NCI-H2081 treated with DMSO at 0.1 percent for 48 hours (cell line): ENCODE results near the gene KIAA1671.

Experiments
- DNase-seq: peaks from one replicate; lab custom pipeline; 2025; lab: John Stamatoyannopoulos, UW

KIAA1671 gene

DNA sequence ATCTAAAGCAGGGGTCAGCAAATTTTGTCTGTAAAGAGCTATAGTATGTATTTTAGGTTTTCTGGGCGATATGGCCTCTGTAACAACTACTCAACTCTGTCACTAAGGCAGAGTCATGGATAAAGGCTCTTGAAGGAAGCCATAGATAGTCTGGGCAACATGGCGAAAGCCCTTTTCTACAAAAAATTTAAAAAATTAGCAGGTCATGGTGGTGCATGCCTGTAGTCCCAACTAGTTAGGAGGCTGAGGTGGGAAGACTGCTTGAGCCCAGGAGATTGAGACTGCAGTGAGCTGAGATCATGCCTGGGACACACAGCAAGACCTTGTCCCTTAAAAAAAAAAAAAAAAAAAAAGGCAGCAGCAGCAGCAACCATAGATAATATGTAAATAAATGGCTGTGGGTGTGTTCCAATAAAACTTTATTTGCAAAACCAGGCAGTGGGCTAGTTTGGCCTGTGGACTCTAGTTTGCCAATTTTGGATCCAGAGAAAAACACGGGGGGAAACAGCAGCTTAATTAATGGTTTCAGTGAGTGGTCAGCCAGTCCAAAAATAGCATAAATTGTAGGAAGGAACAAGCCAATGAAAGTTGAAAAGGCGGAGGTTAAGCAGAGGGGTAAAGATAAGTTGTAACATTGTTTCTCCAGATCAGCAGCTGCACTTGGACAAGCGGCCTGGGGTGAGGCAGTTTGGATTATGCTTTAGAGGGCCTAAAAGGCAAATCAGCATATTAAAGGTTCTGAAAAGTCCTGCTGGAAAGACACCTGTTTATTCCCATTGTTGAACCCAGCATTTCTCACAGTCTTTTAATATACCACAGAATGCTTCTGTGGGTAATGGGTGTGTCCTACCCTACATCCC is 62.6 kb downstream of the KIAA1671 start:
- DNase-seq, result no peak

DNA sequence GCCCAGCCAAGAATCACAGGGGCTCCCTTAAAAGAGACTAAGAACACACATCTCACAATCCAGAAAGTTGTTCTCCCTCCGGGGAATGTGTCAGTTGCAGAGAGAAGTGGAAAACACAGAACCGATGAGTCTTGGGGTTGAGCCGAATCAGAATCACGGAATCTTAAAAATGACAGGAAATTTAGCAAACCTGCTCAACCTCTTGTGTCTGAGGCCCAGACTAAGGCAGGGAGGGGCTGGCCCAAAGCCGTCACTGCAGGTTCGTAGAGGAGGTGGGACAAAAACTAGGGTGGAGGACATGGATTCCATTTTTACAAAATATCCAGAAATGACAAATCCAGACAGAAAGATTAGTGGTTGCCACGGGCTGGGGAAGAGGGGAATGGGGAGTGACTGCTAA is 63.8 kb downstream of the KIAA1671 start:
- no peak for DNase-seq

DNA sequence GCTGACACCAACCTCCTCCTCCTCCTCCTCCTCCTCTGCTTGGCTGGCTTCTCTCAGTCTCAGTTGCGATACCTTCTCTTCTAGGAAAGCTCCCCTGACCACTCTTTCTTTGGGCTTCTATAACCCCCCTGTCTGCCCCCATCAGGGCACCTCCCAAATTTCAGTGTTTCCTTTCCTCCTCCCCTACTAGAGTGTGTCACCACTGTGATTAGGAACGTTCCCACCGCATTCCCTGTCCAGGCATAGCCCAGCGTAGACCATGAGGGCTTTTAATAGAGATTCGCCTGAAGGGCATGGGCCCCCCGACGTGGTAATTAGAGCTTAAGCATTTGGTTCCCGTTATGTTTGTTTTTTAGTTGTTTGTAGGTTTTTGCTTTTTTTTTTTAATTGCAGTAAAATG is 65.5 kb downstream of the KIAA1671 start:
- DNase-seq, result no peak

DNA sequence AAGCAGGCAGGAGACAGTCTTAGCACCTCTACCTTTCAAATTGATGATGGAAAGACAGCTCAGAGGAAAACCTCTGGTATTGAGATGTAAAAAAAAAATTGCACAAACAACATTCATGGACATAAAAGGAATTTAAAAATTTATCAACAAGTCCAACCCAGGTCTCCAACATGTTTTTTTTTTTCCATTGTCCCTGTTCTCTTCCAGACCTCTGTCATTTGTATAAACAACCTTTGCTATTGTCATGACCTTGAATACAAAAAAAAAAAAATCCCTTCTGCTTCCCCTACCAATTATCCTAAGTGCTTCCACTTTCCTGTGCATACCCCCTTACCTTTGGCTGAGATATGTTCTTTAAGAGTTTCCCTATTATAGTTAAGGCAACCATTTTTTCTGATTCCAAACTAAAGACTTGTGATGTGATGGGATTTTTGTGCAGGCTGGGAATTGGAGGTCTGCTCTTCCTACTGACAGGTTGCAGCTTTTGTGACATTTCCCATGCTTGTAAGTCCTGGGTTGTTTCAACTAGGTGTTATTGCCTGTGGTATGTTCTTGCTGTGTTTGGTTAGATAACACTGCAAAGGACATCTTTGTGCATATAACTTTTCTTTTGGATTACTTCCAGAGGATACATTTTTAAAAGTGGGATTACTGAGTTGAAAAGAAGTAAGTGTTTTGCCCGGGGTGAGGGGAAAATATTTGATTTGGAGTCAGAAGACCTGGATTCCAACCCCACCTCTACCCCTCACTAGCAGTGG is 67.1 kb downstream of the KIAA1671 start:
- no peak for DNase-seq

DNA sequence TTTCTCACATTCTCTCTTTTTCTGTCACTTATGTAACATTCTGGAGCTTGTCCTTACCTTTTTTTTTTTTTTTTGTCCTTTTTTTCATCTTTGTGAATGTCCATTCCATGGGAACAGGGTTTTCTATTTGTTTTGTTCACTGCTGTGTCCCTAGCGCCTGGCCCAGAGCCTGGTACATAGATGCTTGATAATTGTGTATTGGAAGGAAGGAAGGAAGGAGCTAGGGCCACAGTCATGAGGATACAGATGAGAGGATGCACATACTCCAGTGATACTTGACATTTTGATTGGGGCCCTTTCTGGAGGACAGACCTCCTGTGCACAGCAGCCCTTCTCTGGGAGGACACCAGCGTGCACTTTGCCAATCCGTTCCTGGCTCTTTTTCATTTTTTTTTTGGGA is 68.9 kb downstream of the KIAA1671 start:
- DNase-seq, result no peak

DNA sequence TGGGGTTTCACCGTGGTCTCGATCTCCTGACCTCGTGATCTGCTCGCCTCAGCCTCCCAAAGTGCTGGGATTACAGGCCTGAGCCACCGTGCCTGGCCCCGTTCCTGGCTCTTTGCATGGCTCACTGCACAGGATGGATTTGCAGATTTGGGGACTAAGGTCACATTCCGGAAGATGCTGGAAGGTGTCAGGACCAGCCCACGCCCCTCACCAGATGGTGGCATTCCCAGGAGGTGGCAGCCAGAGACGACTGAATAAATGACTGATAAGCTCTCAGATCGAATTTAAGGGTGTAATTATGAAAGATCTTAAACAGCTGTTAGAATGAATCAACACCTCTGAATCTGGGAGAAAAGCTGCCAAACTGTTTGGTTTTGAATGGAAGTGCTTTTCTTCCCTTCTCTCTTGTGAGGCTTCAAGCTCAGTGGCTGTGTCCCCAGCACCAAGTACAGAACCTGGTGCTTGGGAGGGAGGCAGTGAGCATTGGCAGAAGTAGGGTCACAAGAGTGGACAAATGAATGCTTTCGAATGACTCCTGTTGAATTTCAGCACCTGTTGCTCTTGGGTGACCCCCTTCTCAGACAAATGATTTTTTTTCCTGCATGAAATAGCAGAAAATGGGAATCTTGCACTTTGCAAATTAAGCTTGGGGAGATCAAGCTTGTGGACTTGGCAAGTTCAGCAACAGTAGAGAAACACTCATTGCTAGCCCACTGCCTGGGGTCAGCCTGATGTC is 69.6 kb downstream of the KIAA1671 start:
- DNase-seq, result no peak

DNA sequence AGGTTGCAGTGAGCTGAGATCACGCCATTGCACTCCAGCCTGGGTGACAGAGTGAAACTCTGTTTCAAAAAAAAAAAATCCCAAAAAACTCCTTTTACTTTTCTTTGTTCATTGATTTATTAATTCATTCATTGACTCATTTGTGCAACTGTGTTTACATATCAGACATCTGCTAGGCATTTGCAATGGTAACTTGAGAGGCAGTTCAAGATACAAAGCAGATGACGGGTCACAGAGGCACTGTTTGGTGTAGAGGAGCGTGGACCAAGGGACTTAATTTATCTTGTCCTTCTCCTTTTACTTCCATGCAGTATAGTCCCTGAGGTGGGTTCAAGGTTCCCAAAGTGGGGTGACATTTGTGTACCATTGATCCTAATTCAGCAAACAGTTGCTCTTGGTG is 71.4 kb downstream of the KIAA1671 start:
- no peak for DNase-seq

DNA sequence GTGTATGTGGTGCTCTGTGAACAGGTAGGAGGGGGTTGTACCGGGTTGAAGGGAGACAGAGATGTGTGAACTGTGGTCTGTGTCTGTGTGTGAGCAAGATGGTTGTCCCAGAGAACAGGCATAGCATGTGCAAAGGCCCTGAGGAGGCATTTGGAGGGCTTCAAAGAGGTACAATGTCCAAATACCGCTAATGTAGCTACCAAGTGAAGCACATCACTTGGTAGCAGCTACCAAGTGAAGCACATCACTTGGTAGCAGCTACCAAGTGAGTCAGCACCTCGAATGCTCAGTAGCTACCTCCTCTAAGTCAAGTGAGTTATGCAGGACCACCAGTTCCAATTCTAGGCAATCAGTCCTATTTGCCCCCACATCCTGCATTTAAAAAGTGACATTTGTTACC is 72.4 kb downstream of the KIAA1671 start:
- DNase-seq, result no peak

DNA sequence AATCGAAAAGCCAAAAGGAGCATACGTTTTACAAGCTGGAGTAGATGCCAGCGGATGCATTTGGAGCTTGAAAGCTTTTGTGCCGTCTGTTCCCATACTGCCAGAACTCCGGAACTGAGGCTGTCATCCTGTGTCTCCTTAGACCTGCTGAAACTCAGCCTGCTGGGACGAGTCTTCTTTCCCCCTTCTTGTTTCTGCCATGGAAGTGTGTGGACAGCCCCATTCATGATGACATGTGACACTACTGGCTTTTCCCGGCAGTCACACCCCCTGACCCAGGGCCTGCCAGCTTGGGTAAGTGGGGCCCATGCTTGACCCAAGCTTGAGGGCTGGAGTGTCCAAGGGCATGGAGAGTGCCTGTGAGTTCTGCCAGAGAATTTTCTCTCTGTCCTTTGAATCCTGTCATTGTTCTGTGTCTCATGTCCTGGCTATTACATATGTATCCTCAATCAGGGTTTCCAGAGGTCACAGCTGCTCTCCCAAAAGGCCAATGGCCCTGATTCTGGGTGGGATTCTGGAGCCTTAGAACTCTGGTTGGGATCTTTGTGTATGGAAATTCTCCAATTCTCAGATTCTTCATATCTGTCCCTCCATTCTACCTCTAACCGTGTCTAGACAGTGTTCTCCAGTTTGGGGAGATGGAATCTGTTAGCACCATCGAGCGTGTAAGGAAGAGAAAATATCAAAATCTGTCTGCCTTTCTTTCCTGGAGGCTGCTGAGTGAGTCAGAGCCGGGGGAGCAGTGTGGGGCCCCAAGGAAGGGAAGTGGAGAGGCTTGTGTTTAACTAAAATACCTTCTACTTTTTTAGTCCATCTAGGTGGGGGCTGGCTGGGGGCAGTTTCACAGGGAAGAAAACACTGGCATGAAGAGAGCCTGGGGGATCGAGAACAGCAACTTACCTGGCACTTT is 73.2 kb downstream of the KIAA1671 start:
- DNase-seq, result no peak

DNA sequence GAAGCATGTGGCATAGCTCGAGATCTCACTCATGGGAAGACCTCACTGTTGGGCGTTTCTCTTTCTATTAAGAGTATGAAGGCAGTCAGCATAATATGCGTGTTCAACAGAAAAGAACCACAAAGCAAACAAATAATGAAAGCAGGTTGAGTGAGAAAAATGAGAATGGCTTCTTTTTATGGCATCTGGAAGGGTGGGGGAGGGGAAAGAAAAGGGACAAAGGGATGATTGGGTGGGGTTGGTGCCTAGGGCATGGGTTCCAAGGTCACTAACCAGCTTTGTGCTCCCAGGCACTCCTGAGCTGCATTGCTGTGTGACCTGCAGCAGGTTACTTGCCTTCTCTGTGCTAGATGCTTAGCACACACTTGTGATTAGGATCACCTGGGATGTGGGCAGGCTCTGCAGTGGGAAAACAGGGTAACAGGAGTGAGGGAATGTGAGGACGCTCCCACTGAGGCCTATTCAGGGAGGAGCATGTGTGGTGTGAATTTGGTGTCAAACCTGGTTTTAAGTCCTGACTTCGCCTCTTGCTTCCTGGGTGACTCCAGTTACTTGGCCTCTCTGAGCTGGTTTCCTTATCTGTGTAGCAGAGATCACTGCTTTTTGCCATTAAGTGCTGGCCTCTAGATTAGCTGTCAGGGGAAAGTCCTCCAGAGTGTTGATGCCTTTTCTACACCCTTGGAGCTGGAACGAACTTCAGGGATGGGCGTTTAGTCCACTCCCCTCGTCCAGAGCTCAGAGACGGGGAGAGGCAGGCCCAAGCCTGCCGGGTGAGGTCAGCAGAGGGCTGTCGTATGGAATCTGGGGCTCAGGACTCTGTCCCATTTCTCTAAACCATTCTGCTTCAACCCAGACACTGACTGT is 74.8 kb downstream of the KIAA1671 start:
- DNase-seq, result no peak

DNA sequence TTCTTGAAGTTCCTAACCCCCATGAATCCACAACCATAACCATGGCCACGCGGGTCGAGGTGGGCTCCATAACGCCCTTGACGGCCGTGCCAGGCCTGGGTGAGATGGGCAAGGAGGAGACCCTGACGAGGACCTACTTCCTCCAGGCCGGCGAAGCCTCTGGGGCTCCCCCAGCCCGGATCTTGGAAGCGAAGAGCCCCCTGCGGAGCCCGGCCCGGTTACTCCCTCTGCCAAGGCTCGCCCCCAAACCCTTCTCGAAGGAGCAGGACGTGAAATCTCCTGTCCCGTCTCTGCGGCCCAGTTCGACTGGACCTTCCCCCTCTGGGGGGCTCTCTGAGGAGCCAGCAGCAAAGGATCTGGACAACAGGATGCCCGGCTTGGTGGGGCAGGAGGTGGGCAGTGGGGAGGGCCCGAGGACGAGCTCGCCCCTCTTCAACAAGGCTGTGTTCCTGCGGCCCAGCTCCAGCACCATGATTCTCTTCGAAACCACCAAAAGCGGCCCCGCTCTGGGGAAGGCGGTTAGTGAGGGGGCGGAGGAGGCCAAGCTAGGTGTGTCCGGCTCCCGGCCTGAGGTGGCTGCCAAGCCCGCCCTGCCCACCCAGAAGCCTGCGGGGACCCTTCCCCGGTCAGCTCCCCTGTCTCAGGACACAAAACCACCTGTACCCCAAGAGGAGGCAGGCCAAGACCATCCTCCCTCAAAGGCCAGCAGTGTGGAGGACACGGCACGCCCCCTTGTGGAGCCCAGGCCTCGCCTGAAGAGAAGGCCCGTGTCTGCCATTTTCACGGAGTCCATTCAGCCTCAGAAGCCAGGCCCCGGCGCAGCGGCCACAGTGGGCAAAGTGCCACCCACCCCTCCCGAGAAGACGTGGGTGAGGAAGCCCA is 75.7 kb downstream of the KIAA1671 start:
- no peak for DNase-seq

DNA sequence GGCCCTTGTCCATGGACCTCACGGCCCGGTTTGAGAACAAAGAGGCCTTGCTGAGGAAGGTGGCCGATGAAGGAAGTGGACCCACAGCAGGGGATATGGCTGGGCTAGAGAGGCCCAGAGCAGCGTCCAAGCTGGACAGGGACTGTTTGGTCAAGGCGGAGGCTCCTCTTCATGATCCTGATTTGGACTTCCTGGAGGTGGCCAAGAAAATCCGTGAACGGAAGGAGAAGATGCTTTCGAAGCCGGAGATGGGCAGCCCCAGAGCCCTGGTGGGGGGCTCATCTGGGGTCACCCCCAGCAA is 76.3 kb downstream of the KIAA1671 start:
- no peak for DNase-seq

DNA sequence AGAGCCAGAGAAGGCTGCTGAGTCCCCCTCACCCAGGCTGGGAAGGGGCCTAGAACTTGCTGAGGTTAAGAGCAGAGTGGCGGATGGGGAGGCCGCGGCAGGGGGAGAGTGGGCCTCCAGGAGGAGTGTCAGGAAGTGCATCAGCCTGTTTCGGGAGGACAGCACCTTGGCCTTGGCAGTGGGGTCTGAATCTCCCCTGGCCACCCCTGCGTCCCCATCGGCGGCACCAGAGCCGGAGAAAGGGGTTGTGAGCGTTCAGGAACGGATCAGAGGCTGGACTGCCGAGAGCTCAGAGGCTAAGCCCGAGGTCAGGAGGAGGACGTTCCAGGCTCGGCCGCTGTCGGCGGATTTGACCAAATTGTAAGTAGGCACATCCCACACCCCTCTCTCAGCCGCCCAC is 76.7 kb downstream of the KIAA1671 start:
- DNase-seq, result no peak

DNA sequence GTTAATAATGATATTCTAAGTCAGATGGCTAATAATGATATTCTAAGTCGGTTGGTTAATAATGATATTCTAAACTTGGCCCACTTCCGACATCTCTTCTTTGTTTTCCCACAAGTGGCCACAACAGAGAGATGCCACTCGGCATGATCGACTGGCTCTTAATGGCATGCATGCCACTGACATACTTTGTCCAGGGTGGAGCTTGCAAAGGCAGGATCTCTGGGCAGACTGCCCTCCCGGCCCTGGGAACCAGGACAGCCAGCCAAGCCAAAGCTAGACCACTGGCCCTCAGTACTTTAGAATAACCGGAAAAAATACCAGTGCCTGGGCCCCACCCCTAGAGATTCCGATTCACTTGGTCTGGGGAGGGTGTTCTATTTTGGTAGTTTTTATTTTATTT is 78.1 kb downstream of the KIAA1671 start:
- DNase-seq, result no peak

DNA sequence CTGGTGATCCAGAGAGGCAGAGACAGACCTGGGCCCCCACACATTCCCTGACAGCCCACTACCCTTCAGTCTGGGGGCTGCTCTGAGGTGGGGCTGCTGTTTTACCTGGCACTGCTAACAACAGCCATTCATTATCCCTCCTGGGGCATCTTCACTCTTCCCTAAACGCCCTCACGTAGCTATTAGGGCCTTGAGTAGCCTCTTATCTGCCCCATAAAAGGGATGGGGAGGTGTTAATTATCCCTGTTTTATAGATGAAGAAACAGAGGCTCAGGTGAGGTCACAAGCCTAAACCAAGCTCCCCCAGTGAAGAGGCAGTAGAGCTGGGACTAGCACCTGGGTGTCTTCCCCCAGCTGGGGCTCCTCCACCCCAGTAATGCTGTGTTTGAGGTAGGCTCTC is 79.5 kb downstream of the KIAA1671 start:
- DNase-seq, result no peak

DNA sequence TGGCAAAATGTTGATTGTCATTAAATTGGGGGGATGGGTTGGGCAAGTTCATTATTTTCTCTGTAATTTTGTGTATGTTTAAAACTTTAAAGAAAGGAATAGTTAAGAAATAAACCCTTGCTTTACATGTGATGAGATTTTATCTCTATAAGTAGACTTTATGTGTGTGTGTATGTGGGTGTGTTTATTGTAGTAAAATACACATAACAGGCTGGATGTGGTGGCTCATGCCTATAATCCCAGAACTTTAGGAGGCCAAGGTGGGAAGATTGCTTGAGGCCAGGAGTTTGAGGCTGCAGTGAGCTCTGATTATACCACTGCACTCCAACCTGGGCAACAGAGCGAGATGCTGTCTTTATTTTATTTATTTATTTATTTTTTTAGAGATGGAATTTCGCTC is 83.2 kb downstream of the KIAA1671 start:
- no peak for DNase-seq

DNA sequence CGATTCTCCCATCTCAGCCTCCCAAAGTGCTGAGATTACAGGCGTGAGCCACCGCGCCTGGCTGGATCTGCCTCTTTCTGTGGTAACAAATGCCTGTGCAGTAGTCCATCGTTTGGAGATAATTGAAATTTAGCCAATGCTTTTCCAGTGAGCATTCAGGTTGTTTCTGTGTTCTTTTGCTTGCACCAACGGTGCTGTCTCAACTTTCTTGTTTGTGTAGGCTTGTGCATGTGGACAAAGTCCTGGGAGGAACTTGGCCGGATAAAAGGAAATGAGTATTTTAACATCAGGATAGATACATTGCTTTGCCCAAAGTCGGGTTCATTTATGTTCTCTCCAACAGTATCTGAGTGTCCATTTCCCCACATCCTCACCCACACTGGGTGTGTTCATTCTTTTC is 85.7 kb downstream of the KIAA1671 start:
- no peak for DNase-seq

DNA sequence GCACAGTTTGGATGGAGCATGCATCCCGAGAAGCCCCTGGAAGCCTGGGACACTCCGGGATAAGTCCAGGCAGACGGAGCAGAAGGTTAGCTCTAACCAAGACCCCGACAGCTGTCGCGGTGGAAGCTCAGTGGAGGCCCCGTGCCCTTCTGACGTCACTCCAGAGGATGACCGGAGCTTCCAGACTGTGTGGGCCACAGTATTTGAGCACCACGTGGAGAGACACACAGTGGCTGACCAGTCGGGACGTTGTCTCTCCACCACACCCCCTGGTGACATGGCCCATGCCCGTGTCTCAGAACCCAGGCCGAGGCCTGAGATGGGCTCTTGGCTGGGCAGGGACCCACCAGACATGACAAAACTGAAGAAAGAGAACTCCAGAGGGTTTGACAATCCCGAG is 86.3 kb downstream of the KIAA1671 start:
- DNase-seq, result no peak

DNA sequence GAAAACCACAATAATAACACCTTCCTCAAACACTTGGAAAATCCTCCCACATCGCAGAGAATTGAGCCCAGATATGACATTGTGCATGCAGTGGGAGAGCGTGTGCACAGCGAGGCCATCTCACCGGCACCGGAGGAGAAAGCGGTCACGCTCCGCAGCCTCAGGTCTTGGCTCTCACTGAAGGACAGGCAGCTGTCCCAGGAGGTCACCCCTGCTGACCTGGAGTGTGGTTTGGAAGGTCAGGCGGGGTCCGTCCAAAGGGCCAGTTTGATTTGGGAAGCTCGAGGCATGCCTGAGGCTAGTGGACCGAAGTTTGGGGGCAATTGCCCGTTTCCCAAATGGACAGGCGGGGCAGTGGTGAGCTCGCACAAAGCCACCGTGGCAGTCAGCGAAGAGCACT is 86.7 kb downstream of the KIAA1671 start:
- DNase-seq, result no peak

DNA sequence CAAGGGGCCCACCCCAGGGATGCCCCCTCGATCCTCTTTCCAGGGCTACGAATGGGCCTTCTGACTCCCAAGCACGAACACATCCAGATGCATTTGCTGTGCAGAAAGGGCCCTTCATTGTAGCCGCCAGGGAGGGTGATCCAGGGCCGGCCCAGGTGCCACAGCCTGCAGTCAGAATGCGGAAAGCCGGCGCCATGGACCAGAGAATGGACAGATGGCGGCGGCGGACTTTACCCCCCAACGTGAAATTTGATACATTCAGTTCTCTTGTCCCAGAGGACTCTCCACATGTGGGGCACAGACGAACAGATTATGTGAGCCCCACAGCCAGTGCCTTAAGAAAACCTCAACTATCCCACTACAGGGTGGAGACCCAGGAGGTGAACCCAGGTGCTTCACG is 87.2 kb downstream of the KIAA1671 start:
- DNase-seq, result no peak
